GM18951 (cell line): ENCODE data around the gene ZNF280A.

Experiments used
- POLR2A ChIP-seq: IDR thresholded peaks from 4 replicates; pipeline ENCODE4 v1.6.1; 2011; ENCODE audit warnings: mild to moderate bottlenecking; ENCODE audit not compliant: insufficient read length, insufficient read depth; ENCODE audit errors: extremely low read depth
- in situ Hi-C: fragments of 300-500 bp; cut with MboI; formaldehyde crosslinking; loops from one replicate; pipeline ENCODE4 v1.12.0; 2022; ENCODE audit warnings: low sequenced_read_pairs, mixed read lengths, inconsistent platforms; ENCODE audit not compliant: unreplicated experiment

Gene ZNF280A

DNA sequence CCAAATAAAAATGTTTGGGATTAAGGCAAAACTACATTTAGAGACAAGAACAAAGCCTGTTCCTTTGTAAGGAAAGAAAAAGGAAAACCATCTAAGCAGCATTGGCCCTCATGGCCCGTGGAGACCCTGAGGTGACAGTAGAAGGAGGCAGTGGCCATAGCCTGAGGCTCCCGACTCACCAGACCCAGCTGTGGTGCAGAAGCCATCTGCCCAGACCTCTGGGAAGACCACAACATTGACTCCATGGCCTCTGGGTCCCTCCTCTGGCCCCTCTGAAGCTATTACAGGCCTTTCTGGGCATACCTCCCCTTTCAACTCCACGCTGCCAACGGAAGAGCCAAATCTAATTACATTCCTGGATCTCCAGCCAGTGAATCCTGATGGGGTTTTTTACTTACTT lies 32.6 kb upstream of the ZNF280A start:
- in situ Hi-C loops: no loop called here
- TF ChIP-seq POLR2A: no peak

DNA sequence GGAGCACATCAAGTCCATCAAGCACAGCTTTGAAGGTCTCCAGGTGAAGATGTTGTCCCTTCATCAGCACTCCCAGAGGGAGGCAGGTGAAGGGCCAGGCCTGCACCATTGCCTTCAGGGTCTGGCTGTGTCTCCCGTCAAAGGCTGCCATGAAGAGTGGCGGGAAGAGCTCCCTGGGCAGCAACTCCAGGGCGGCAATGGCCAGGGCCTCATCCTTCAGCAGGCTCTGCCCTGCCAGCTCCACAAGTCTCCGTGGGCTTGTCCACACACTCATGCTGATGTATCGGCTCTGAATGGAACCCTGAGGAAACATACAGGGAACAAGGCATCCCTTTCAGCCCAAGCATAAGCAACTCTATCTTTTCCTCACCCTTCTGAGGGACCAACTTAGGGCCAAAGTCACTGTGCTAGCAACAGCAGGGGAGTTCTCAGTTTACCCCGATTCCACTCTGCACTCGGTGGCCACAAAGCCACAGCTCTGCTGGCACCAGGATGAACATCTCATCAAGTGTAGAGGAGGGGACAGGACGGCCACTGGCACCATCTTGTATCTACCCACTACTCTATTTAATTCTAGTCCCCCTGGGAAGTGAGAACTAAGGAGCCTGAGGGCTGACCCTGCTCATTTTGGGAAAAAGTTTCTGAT lies 30.8 kb upstream of the ZNF280A start:
- in situ Hi-C loops: no loop called here
- TF ChIP-seq POLR2A: no peak

GRCh38 chr22:22548910-22549309 lies 28.8 kb upstream of the ZNF280A start:
- TF ChIP-seq POLR2A: no peak
- in situ Hi-C loops: no loop called here

- TF ChIP-seq POLR2A: no peak
- in situ Hi-C loops: no loop called here
Measured at GRCh38 chr22:22548317-22548716, 28.2 kb upstream of the ZNF280A start.

GRCh38 chr22:22547692-22548300 lies 27.7 kb upstream of the ZNF280A start:
- TF ChIP-seq POLR2A: no peak
- in situ Hi-C loops: no loop called here

- no peak for TF ChIP-seq POLR2A
- in situ Hi-C loops: no loop called here
Measured at GRCh38 chr22:22547226-22547625, 27.2 kb upstream of the ZNF280A start.

DNA sequence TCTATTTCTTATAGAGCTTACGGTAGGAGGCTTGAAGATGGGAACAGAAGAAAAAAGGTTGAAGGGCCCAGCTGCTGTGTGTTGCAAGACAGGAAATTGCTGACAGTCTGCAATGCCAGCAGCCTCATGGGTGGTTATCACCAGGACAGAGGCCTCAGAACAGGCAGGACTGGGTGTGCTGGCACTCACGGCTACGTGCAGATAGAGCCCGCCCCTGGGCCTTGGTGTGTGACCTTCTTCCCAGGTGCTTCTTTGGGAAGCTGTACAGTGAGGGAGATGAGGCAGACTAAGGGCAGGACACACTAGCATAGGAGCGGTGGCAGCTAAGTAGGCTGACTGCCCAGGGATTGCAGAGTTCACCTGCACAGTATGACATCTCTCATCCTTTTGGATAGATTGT lies 26.4 kb upstream of the ZNF280A start:
- in situ Hi-C loops: no loop called here
- TF ChIP-seq POLR2A: no peak

DNA sequence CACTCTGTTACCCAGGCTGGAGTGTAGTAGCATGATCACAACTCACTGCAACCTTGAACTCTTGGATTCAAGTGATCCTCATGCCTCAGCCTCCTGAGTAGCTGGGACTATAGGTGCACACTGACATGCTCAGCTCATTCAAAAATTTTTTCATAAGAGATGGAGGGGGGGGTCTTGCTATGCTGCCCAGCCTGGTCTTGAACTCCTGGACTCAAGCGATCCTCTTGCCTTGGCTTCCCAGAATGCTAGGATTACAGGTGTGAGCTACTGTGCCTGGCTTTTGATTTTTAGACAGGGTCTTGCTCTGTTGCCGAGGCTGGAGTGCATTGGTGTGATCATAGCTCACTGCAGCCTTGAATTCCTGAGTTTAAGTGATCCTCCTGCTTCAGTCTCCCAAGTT lies 25.0 kb upstream of the ZNF280A start:
- no peak for TF ChIP-seq POLR2A
- in situ Hi-C loops: no loop called here

GRCh38 chr22:22538226-22538989 lies 18.3 kb upstream of the ZNF280A start:
- no peak for TF ChIP-seq POLR2A
- in situ Hi-C loops: no loop called here

DNA sequence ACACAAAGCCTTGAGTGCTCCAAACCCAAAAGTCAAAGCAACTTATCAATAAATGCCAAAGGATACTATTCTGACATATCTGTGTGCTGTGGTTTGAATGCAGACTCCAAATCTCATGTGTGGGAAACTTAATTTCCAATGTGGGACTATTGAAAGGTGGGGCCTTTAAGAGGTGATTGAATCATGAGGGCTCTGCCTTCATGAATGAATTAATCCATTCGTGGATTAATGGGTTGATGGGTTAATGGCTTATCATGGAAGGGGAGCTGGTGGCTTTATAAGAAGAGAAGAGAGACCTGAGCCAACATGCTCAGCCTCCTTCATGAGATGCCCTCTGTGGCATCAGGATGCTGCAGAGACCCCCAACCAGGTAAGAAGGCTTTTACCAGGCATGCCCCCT lies 16.8 kb upstream of the ZNF280A start:
- TF ChIP-seq POLR2A: no peak
- in situ Hi-C loops: no loop called here

DNA sequence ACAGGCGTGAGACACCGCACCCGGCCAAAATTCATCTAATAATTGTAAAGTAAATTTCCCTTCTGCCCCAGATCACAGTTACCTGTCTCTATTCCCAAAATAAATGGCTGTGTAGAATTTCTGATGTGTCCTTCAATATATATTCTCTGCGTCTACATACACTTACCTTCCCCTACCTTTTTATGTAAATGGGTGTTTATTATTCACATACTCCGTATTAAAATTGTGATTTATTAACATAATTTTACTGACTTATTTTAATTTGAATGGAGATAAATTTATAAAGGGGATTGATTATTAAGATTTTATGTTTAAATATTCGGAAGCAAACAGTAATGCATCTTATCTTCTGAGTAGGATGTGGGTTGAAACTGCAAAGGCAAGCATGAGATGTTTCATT lies 16.4 kb upstream of the ZNF280A start:
- in situ Hi-C loops: no loop called here
- no peak for TF ChIP-seq POLR2A

DNA sequence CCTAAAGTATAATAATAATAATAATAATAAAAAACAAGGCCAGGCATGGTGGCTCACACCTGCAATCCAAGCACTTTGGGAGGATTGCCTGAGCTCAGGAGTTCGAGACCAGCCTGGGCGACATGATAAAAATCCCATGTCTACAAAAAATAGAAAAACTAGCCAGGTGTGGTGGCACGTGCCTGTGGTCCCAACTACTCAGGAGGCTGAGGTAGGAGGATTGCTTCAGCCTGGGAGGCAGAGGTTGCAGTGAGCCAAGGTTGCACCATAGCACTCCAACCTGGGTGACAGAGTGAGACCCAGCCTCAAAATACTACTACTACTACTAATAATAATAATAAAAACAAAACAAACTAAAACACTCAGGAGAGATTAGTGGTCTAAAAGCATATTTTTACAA lies 15.6 kb upstream of the ZNF280A start:
- in situ Hi-C loops: no loop called here
- no peak for TF ChIP-seq POLR2A

DNA sequence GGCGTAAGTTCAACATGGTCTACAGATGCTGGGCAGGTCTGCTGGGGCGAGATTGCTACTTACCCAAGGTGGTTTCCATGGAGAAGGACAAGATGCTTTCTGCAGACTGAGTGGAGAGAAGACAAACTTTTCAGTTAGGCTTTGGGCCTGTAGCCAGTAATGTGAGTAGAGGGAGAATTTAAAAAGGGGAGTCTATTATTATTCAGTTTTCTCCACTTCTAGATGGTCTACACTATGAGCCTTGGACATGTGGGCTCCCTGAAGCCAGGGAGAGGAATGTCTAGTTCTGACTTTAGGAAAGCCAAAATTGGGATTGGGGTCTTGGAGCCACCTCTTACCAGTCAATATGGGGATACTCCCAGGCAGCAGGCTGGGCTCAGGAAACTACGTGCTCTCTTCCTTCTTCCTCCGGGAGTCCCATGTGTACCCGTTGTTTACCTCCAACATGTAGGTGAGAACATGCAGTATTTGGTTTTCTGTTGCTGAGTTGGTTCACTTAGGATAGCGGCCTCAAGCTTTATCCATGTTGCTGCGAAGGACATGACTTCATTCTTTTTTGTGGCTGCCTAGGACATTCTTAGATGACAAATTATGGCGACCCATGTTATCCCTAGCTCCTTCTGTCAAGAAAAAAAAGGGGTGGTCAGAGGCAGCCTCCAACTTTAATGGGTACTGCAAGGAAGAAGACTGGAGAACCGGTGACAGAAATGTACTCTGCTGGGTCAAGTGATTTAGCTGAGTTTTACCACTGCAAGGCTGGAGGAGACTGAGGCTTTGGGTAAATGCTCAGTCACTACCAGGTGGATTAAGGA lies 14.7 kb upstream of the ZNF280A start:
- in situ Hi-C loops: no loop called here
- no peak for TF ChIP-seq POLR2A
